Activated naive CD8-positive, alpha-beta T cell treated with anti-CD3 and anti-CD28 coated beads for 36 hours (primary cell): ENCODE data around the gene DSE. TPM values are rescaled to one million over a fixed set of nuclear protein-coding genes. Genes with fewer than 3 reads are reported as not detected.
A peak's percentile ranks its signal among the peaks of the same experiment; 100 is the strongest.

ENCODE experiments used
- DNase-seq: peaks from one replicate; pipeline ENCODE4 v3.0.0; 2021
- H3K27ac Mint-ChIP-seq: one replicate; pipeline ENCODE4 v1.8.0; 2022; ENCODE audit warnings: mild to moderate bottlenecking, moderate library complexity, mixed read lengths
- H3K27me3 Mint-ChIP-seq: one replicate; pipeline ENCODE4 v1.8.0; 2022; ENCODE audit warnings: mild to moderate bottlenecking, mixed read lengths
- H3K36me3 Mint-ChIP-seq: one replicate; pipeline ENCODE4 v1.8.0; 2021; ENCODE audit warnings: mild to moderate bottlenecking, mixed read lengths
- H3K4me1 Mint-ChIP-seq: one replicate; pipeline ENCODE4 v1.8.0; 2021; ENCODE audit warnings: mixed read lengths
- H3K4me3 Mint-ChIP-seq: one replicate; pipeline ENCODE4 v1.8.0; 2022; ENCODE audit warnings: mild to moderate bottlenecking, moderate library complexity, mixed read lengths
- H3K9me3 Mint-ChIP-seq: one replicate; pipeline ENCODE4 v1.8.0; 2022; ENCODE audit warnings: mixed read lengths
- total RNA-seq, 2 experiments: library from RNA; stranded (reverse); gene quantifications; one replicate each; pipeline ENCODE4 v1.2.3, GENCODE V29; 2021

Gene DSE
- total RNA-seq, 2 experiments from 2014 or later: 3.2 to 4.9 TPM

GRCh38 chr6:116371120-116371917, 572 bp downstream of the DSE start:
- Mint-ChIP-seq H3K27me3 (peaks cover 43% of the 10 kb centered on the region), H3K27ac (no peak overlapping the region), H3K4me3 (peak overlapping the region; percentile 70), H3K4me1 (peaks cover 15% of the 10 kb centered on the region), H3K9me3 (no peaks in the 10 kb centered on the region), H3K36me3 (no peaks in the 10 kb centered on the region)
- DNase-seq: peak; percentile 51

- Mint-ChIP-seq H3K4me1 (peaks cover 15% of the 10 kb centered on the region), H3K27ac (no peak overlapping the region), H3K27me3 (peaks cover 46% of the 10 kb centered on the region), H3K4me3 (peak overlapping the region; percentile 70), H3K36me3 (no peaks in the 10 kb centered on the region), H3K9me3 (no peaks in the 10 kb centered on the region)
- no peak for DNase-seq
Observed at GRCh38 chr6:116371918-116372209, 1.1 kb downstream of the DSE start.

DNA sequence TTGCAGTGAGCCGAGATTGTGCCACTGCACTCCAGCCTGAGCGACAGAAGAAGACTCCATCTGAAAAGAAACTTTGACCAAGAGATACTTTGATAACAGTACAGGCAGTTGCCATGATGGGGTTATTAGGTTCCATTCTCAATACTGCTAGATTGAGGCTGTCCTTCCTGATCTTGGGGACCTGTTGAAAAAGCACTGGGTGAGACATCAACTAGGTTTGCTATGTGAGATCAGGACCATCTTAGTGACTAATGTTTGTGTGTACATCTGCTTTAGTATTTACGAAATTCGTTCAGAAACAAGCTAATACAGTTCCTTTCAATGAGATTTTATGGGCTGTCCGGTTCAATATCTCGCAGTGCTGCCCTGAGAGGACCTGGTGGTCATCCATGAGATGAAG, 2.6 kb downstream of the DSE start:
- Mint-ChIP-seq H3K4me1 (peaks cover 12% of the 10 kb centered on the region), H3K27me3 (peaks cover 48% of the 10 kb centered on the region), H3K27ac (no peak overlapping the region), H3K9me3 (no peaks in the 10 kb centered on the region), H3K36me3 (no peaks in the 10 kb centered on the region), H3K4me3 (no peak overlapping the region)
- no peak for DNase-seq

DNA sequence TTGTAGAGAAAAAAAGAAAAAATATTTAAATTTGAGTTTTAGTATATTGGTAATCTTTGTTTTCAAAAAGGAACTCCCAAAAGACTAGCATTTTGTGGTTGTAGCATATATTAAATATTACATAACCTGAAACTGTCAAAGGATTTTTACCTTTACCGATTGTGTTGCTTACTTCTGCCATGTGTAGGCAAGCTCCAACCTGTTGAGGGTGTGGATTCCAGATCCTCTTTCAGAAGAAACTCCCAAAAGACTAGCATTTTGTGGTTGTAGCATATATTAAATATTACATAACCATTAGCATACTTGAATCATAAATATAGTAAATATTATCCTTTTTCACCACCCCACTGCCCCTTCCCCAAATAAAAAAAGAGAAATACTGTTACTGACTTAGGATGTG, 3.2 kb downstream of the DSE start:
- peaks cover 48% of the 10 kb centered on the region for H3K27me3 Mint-ChIP-seq
- no peak overlapping the region for H3K4me3 Mint-ChIP-seq
- no peak for DNase-seq
- H3K27ac Mint-ChIP-seq: no peak overlapping the region
- no peaks in the 10 kb centered on the region for H3K36me3 Mint-ChIP-seq
- H3K9me3 Mint-ChIP-seq: no peaks in the 10 kb centered on the region
- peaks cover 12% of the 10 kb centered on the region for H3K4me1 Mint-ChIP-seq

GRCh38 chr6:116374586-116374985, 3.8 kb downstream of the DSE start:
- Mint-ChIP-seq H3K4me1 (peaks cover 12% of the 10 kb centered on the region), H3K4me3 (no peak overlapping the region), H3K27me3 (peaks cover 48% of the 10 kb centered on the region), H3K36me3 (no peaks in the 10 kb centered on the region), H3K27ac (no peak overlapping the region), H3K9me3 (no peaks in the 10 kb centered on the region)
- DNase-seq: no peak

- no peak overlapping the region for H3K4me3 Mint-ChIP-seq
- no peak overlapping the region for H3K27ac Mint-ChIP-seq
- H3K9me3 Mint-ChIP-seq: no peaks in the 10 kb centered on the region
- no peaks in the 10 kb centered on the region for H3K36me3 Mint-ChIP-seq
- H3K4me1 Mint-ChIP-seq: peaks cover 6% of the 10 kb centered on the region
- DNase-seq: no peak
- H3K27me3 Mint-ChIP-seq: peaks cover 47% of the 10 kb centered on the region
Observed at GRCh38 chr6:116375262-116375661, 4.5 kb downstream of the DSE start.

- no peak overlapping the region for H3K4me3 Mint-ChIP-seq
- H3K27me3 Mint-ChIP-seq: peaks cover 46% of the 10 kb centered on the region
- no peaks in the 10 kb centered on the region for H3K36me3 Mint-ChIP-seq
- H3K27ac Mint-ChIP-seq: no peak overlapping the region
- DNase-seq: no peak
- no peaks in the 10 kb centered on the region for H3K9me3 Mint-ChIP-seq
- H3K4me1 Mint-ChIP-seq: peaks cover 4% of the 10 kb centered on the region
Observed at GRCh38 chr6:116376149-116376548, 5.4 kb downstream of the DSE start.

- Mint-ChIP-seq H3K27ac (no peak overlapping the region), H3K27me3 (peaks cover 20% of the 10 kb centered on the region), H3K4me3 (no peak overlapping the region), H3K9me3 (no peaks in the 10 kb centered on the region), H3K36me3 (no peaks in the 10 kb centered on the region), H3K4me1 (no peaks in the 10 kb centered on the region)
- DNase-seq: no peak
Observed at GRCh38 chr6:116379764-116380163, 9.0 kb downstream of the DSE start.

GRCh38 chr6:116380346-116380745, 9.6 kb downstream of the DSE start:
- Mint-ChIP-seq H3K9me3 (no peaks in the 10 kb centered on the region), H3K36me3 (no peaks in the 10 kb centered on the region), H3K4me3 (no peak overlapping the region), H3K27me3 (peaks cover 20% of the 10 kb centered on the region), H3K27ac (no peak overlapping the region), H3K4me1 (no peaks in the 10 kb centered on the region)
- no peak for DNase-seq

- Mint-ChIP-seq H3K4me3 (no peak overlapping the region), H3K27me3 (peaks cover 19% of the 10 kb centered on the region), H3K27ac (no peak overlapping the region), H3K9me3 (no peaks in the 10 kb centered on the region), H3K4me1 (no peaks in the 10 kb centered on the region), H3K36me3 (no peaks in the 10 kb centered on the region)
- no peak for DNase-seq
Observed at GRCh38 chr6:116381000-116381399, 10.3 kb downstream of the DSE start.

- Mint-ChIP-seq H3K27me3 (peaks cover 10% of the 10 kb centered on the region), H3K9me3 (no peaks in the 10 kb centered on the region)
Observed at GRCh38 chr6:116382587-116382986, 11.8 kb downstream of the DSE start.

DNA sequence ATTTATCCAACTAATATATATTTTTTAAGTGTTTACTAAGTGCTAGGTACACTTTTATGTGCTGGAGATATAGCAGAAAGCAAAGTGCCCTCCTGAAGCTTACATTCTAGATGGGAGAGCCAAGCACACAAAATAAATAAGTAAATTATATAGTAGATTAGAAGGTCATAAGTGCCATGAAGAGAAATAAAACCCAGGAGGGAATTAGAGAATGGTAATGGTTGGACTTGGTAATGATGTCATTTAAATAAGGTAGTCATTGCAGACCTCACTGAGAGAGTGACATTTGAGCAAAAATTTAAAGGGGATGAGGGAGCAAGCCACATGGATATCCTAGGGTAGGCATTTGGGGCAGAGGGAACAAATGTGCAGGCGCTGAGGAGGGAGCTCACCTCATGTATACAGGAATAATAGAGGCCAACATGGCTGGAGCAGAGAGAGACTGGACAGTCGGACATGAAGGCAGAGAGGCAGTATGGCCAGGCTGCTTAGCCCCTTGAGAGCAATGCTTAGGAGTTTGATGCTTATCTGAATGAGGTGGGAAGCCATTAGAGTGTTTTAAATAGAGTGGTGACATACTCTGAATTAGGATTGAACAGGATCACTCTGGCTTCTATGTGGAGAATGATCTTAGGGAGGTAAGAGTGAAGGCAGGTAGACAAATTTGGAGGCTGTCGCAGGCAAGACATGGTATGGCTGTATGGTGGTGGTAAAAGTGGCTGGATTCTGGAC, 14.1 kb downstream of the DSE start:
- Mint-ChIP-seq H3K4me1 (peaks cover 8% of the 10 kb centered on the region), H3K27me3 (peaks cover 9% of the 10 kb centered on the region), H3K4me3 (no peak overlapping the region), H3K36me3 (no peaks in the 10 kb centered on the region), H3K9me3 (no peaks in the 10 kb centered on the region), H3K27ac (no peak overlapping the region)
- no peak for DNase-seq

More at GRCh38 chr6:116382587-116382986, 11.8 kb downstream of the DSE start:
- Mint-ChIP-seq H3K27ac (no peak overlapping the region), H3K36me3 (no peaks in the 10 kb centered on the region), H3K4me1 (peaks cover 6% of the 10 kb centered on the region), H3K4me3 (no peak overlapping the region)
- no peak for DNase-seq

DNA sequence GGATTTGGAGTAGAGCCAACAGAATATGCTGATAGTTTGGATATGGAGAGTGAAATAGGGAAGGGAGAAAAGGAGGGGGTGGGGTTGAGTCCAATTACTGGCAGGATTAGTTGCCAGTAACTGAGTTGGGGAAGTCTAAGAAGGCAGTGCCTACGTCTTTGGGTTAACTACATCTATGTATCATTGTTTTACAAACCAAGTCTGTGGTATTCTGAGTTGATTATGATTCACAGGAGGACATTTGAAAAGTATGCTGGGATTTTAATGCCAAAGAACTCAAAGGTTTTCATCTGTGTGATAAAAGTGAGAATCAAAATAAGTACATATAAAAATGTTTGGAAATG, 14.7 kb downstream of the DSE start:
- Mint-ChIP-seq H3K4me1 (peaks cover 8% of the 10 kb centered on the region), H3K4me3 (no peak overlapping the region)

GRCh38 chr6:116385921-116386320, 15.2 kb downstream of the DSE start:
- H3K27me3 Mint-ChIP-seq: peaks cover 5% of the 10 kb centered on the region
- no peak for DNase-seq
- peaks cover 8% of the 10 kb centered on the region for H3K4me1 Mint-ChIP-seq
- H3K4me3 Mint-ChIP-seq: no peak overlapping the region
- H3K9me3 Mint-ChIP-seq: no peaks in the 10 kb centered on the region
- H3K36me3 Mint-ChIP-seq: no peaks in the 10 kb centered on the region
- no peak overlapping the region for H3K27ac Mint-ChIP-seq

More for the DNA sequence above, 14.7 kb downstream of the DSE start:
- DNase-seq: no peak
- Mint-ChIP-seq H3K9me3 (no peaks in the 10 kb centered on the region), H3K27me3 (peaks cover 5% of the 10 kb centered on the region), H3K36me3 (no peaks in the 10 kb centered on the region), H3K27ac (no peak overlapping the region)

- Mint-ChIP-seq H3K4me3 (no peak overlapping the region), H3K36me3 (no peaks in the 10 kb centered on the region), H3K27ac (no peak overlapping the region), H3K27me3 (peaks cover 5% of the 10 kb centered on the region), H3K4me1 (peaks cover 8% of the 10 kb centered on the region), H3K9me3 (no peaks in the 10 kb centered on the region)
- DNase-seq: no peak
Observed at GRCh38 chr6:116386581-116387299, 16.0 kb downstream of the DSE start.
